Left ventricle myocardium inferior (tissue), 1 donor: ENCODE data around the gene LTBP1. TPM values are rescaled to one million over a fixed set of nuclear protein-coding genes. Genes with fewer than 3 reads are reported as not detected.
"Not testable (repeated sequence)": the region's sequence is repeated elsewhere in the genome, so short reads cannot be mapped to it uniquely, and the experiment has no call there.

Source experiments
- DNase-seq: peaks from one replicate; pipeline ENCODE4 v3.0.0-alpha.2; 2020
- H3K27ac ChIP-seq: fragments of 200-600 bp; replicated peaks from 2 replicates; pipeline ENCODE4 v1.8.0; 2021
- H3K27me3 ChIP-seq: fragments of 200-600 bp; 2 replicates; pipeline ENCODE4 v1.8.0; 2021; ENCODE audit warnings: low read depth
- H3K36me3 ChIP-seq: fragments of 200-600 bp; 2 replicates; pipeline ENCODE4 v1.8.0; 2021
- H3K4me1 ChIP-seq: fragments of 200-600 bp; 2 replicates; pipeline ENCODE4 v1.8.0; 2021
- H3K4me3 ChIP-seq: fragments of 200-600 bp; 2 replicates; pipeline ENCODE4 v1.8.0; 2021; ENCODE audit warnings: mild to moderate bottlenecking, moderate library complexity
- H3K9me3 ChIP-seq: fragments of 200-600 bp; replicated peaks from 2 replicates; pipeline ENCODE4 v1.8.0; 2021
- intact Hi-C: fragments of 100-400 bp; cut with micrococcal nuclease; formaldehyde crosslinking; loops from one replicate; pipeline ENCODE4 v1.11.0; 2022
- total RNA-seq: library from RNA; stranded (reverse); fragmentation: NEBNext Ultra II Directional; extraction: Animal tissue kit (Norgen Biotek cat#: 25700); gene quantifications from one replicate; pipeline ENCODE4 v1.2.1, GENCODE V29; 2021
- TF ChIP-seq, protein P1 (sequence below): fragments of 200-600 bp; IDR thresholded peaks from 2 replicates; pipeline ENCODE4 v1.8.0; 2021; ENCODE audit warnings: antibody characterized with exemption, mild to moderate bottlenecking, borderline replicate concordance
- donor health status: DM: no; HTN: yes; CAD: no; lungs with severe emphysema.

Gene LTBP1
- total RNA-seq, 1 donor from 2014 or later: 88.9 TPM

DNA sequence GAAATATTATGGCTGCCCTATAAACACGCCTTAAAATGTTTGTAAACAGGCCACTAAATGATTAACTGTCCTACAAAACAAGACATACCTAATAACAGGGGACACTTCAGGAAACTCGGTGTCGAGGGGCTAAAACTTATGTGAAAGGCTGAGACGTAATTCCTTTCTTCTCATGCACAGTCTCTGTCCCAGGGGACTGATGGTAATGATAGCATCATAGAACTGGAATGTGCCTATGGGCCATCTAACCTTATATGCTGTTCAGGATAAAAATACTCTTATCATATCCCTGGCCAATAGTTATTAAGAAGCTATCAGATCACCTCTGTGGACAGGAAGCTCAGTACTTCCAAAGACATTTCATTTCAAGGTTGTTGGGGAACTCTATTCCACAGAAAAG, 277.1 kb downstream of the LTBP1 start:
- Histone ChIP-seq H3K36me3 (peaks cover 8% of the 10 kb centered on the region), H3K27ac (no peak overlapping the region), H3K4me1 (peaks cover 18% of the 10 kb centered on the region), H3K27me3 (no peaks in the 10 kb centered on the region), H3K4me3 (no peak overlapping the region), H3K9me3 (no peaks in the 10 kb centered on the region)
- intact Hi-C loops: no loop called here
- DNase-seq: no peak
- TF ChIP-seq, protein P1, sequence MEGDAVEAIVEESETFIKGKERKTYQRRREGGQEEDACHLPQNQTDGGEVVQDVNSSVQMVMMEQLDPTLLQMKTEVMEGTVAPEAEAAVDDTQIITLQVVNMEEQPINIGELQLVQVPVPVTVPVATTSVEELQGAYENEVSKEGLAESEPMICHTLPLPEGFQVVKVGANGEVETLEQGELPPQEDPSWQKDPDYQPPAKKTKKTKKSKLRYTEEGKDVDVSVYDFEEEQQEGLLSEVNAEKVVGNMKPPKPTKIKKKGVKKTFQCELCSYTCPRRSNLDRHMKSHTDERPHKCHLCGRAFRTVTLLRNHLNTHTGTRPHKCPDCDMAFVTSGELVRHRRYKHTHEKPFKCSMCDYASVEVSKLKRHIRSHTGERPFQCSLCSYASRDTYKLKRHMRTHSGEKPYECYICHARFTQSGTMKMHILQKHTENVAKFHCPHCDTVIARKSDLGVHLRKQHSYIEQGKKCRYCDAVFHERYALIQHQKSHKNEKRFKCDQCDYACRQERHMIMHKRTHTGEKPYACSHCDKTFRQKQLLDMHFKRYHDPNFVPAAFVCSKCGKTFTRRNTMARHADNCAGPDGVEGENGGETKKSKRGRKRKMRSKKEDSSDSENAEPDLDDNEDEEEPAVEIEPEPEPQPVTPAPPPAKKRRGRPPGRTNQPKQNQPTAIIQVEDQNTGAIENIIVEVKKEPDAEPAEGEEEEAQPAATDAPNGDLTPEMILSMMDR: no peak

DNA sequence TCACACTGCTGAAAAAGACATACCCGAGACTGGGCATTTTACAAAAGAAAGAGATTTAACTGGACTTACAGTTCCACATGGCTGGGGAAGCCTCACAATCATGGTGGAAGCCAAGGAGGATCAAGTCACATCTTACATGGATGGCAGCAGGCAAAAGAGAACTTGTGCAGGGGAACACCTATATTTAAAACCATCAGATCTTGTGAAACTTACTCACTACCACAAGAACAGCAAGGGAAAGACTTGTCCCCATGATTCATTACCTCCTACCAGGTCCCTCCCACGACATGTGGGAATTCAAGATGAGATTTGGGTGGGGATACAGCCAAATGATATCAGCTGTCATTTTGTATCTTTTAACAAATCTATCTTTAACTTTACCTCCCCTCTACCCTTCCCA, 278.6 kb downstream of the LTBP1 start:
- intact Hi-C loops: no loop called here
- no peak for DNase-seq
- Histone ChIP-seq H3K27ac (no peak overlapping the region), H3K9me3 (no peaks in the 10 kb centered on the region), H3K4me1 (peaks cover 8% of the 10 kb centered on the region), H3K27me3 (no peaks in the 10 kb centered on the region), H3K36me3 (peaks cover 8% of the 10 kb centered on the region), H3K4me3 (no peak overlapping the region)
- TF ChIP-seq, protein P1: no peak

GRCh38 chr2:33226546-33226945, 279.8 kb downstream of the LTBP1 start:
- TF ChIP-seq, protein P1: no peak
- no peaks in the 10 kb centered on the region for H3K9me3 ChIP-seq
- no peak overlapping the region for H3K4me3 ChIP-seq
- no peak overlapping the region for H3K27ac ChIP-seq
- no peak for DNase-seq
- H3K4me1 ChIP-seq: no peaks in the 10 kb centered on the region
- no peaks in the 10 kb centered on the region for H3K27me3 ChIP-seq
- peaks cover 8% of the 10 kb centered on the region for H3K36me3 ChIP-seq
- intact Hi-C loops: no loop called here

DNA sequence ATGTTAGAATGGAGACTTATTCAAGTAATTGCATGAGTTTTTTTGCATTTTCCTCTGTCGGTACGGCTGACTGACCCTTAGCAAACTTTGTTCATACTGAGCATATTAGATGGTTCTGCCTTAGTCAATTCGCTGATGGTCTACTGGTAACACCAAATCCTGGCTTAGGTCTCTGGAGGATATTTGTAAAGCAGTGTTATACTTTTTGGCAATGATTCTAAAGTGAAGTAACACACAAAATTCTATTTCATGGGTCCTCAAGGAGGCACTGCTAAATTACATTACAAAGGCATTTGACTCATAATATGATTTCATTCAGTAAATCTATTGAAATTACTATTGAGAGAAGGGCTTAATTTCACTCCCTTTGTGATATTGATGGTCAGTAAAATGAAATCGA, 282.9 kb downstream of the LTBP1 start:
- DNase-seq: no peak
- Histone ChIP-seq H3K9me3 (no peaks in the 10 kb centered on the region), H3K36me3 (no peaks in the 10 kb centered on the region), H3K4me1 (no peaks in the 10 kb centered on the region), H3K4me3 (no peak overlapping the region), H3K27me3 (no peaks in the 10 kb centered on the region), H3K27ac (no peak overlapping the region)
- TF ChIP-seq, protein P1: no peak
- intact Hi-C loops: no loop called here

DNA sequence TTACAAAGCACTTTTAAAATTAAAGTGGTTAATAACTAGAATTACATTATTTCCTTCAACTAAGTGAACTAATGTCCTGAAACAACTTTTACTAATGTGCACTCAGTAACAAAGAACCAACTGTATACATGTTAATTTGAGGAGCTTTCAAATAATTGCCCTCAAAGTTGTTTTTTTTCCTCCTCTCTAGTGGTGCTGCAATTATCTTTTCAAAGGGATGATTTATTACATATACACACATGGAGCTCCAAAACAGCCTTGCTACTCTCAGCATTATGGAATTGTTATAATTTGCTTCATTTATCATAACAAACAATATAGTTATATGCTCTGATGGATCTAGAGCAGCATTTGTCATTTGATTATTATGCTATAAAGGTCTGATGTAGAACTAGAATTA, 283.4 kb downstream of the LTBP1 start:
- Histone ChIP-seq H3K4me1 (no peaks in the 10 kb centered on the region), H3K4me3 (no peak overlapping the region), H3K9me3 (no peaks in the 10 kb centered on the region), H3K27me3 (no peaks in the 10 kb centered on the region), H3K36me3 (no peaks in the 10 kb centered on the region), H3K27ac (no peak overlapping the region)
- no peak for DNase-seq
- intact Hi-C loops: no loop called here
- TF ChIP-seq, protein P1: no peak

- Histone ChIP-seq H3K36me3 (no peaks in the 10 kb centered on the region), H3K4me3 (no peak overlapping the region), H3K27me3 (no peaks in the 10 kb centered on the region), H3K27ac (no peak overlapping the region), H3K9me3 (no peaks in the 10 kb centered on the region), H3K4me1 (no peaks in the 10 kb centered on the region)
- TF ChIP-seq, protein P1: no peak
- intact Hi-C loops: no loop called here
- no peak for DNase-seq
These were observed 284.1 kb downstream of the LTBP1 start for GRCh38 chr2:33230842-33231241.

- H3K27ac ChIP-seq, intact Hi-C loops, H3K36me3 ChIP-seq, H3K4me1 ChIP-seq, H3K9me3 ChIP-seq, H3K4me3 ChIP-seq, DNase-seq, H3K27me3 ChIP-seq: not testable (repeated sequence)
These were observed 288.8 kb downstream of the LTBP1 start for GRCh38 chr2:33235559-33235958.
